HEK293 (cell line): ENCODE data around the gene FOXC2.

Experiments used
- CTCF ChIP-seq: fragments of 450-650 bp; formaldehyde crosslinking; IDR thresholded peaks from 2 replicates; pipeline ENCODE4 v1.5.1; 2016; ENCODE audit warnings: missing biosample characterization, missing genetic modification characterization
- MYNN ChIP-seq: fragments of 450-650 bp; formaldehyde crosslinking; IDR thresholded peaks from 2 replicates; pipeline ENCODE4 v1.5.1; 2016; ENCODE audit warnings: missing biosample characterization, missing genetic modification characterization, borderline replicate concordance
- SP2 ChIP-seq: fragments of 450-650 bp; formaldehyde crosslinking; IDR thresholded peaks from 2 replicates; pipeline ENCODE4 v1.5.1; 2016; ENCODE audit warnings: missing biosample characterization, missing genetic modification characterization
- ZBTB1 ChIP-seq: fragments of 450-650 bp; formaldehyde crosslinking; IDR thresholded peaks from 2 replicates; pipeline ENCODE4 v1.5.1; 2016; ENCODE audit warnings: missing biosample characterization, missing genetic modification characterization
- ZBTB7A ChIP-seq: fragments of 450-650 bp; formaldehyde crosslinking; IDR thresholded peaks from 2 replicates; pipeline ENCODE4 v1.5.1; 2016; ENCODE audit warnings: low read depth, missing biosample characterization, missing genetic modification characterization
- ZNF24 ChIP-seq: fragments of 450-650 bp; formaldehyde crosslinking; IDR thresholded peaks from 2 replicates; pipeline ENCODE4 v1.5.1; 2016; ENCODE audit warnings: missing biosample characterization, missing genetic modification characterization
- ZNF335 ChIP-seq: fragments of 450-650 bp; formaldehyde crosslinking; conservative IDR thresholded peaks from 2 replicates; pipeline ENCODE4 v1.5.1; 2016; ENCODE audit warnings: missing biosample characterization, missing genetic modification characterization
- ZNF600 ChIP-seq: fragments of 450-650 bp; formaldehyde crosslinking; IDR thresholded peaks from 2 replicates; pipeline ENCODE4 v1.5.1; 2016; ENCODE audit warnings: missing biosample characterization, missing genetic modification characterization
- ZNF664 ChIP-seq: fragments of 450-650 bp; formaldehyde crosslinking; IDR thresholded peaks from 2 replicates; pipeline ENCODE4 v1.5.1; 2016; ENCODE audit warnings: missing biosample characterization, missing genetic modification characterization
- ZNF707 ChIP-seq: fragments of 450-650 bp; formaldehyde crosslinking; IDR thresholded peaks from 2 replicates; pipeline ENCODE4 v1.5.1; 2016; ENCODE audit warnings: missing biosample characterization, missing genetic modification characterization

- TF ChIP-seq ZBTB1 (tag by site-specific recombination): no peak
- no peak for TF ChIP-seq ZBTB7A (tag by site-specific recombination)
- no peak for TF ChIP-seq ZNF707 (tag by site-specific recombination)
- TF ChIP-seq CTCF (tag by site-specific recombination): no peak
- no peak for TF ChIP-seq SP2 (tag by site-specific recombination)
- no peak for TF ChIP-seq ZNF664 (tag by site-specific recombination)
- TF ChIP-seq ZNF335 (tag by site-specific recombination): no peak
- TF ChIP-seq ZNF24 (tag by site-specific recombination): no peak
- no peak for TF ChIP-seq MYNN
- no peak for TF ChIP-seq ZNF600 (tag by site-specific recombination)
Measured at GRCh38 chr16:86580791-86581170, 14.2 kb downstream of the FOXC2 start.
